Amniotic stem cell (primary cell): Measurements from ENCODE around the gene CARF.

Source experiments
- DNase-seq: peaks from one replicate; lab custom pipeline; 2025; lab: John Stamatoyannopoulos, UW

CARF gene

GRCh38 chr2:203021991-203022390 is 109.9 kb downstream of the CARF start:
- DNase-seq, result no peak

GRCh38 chr2:203022751-203023150 is 110.7 kb downstream of the CARF start:
- DNase-seq, result no peak

GRCh38 chr2:203025592-203025991 is 113.5 kb downstream of the CARF start:
- DNase-seq, result no peak

GRCh38 chr2:203030545-203030944 is 118.5 kb downstream of the CARF start:
- DNase-seq, result no peak

- DNase-seq, result no peak
Measured at GRCh38 chr2:203030991-203031390, 118.9 kb downstream of the CARF start.

- DNase-seq, result no peak
Measured at GRCh38 chr2:203033395-203033794, 121.3 kb downstream of the CARF start.

- DNase-seq, result no peak
Measured at GRCh38 chr2:203035879-203036470, 123.9 kb downstream of the CARF start.
